GM21717 (cell line): ENCODE measurements around the gene POLDIP3.
"Not testable (repeated sequence)": the region's sequence is repeated elsewhere in the genome, so short reads cannot be mapped to it uniquely, and the experiment has no call there.

Source experiments
- ATAC-seq: cut with Tn5 transposase; IDR thresholded peaks from one replicate; pipeline ENCODE4 v1.9.1; 2021; ENCODE audit warnings: mild to moderate bottlenecking, moderate library complexity; ENCODE audit not compliant: unreplicated experiment

POLDIP3 gene

DNA sequence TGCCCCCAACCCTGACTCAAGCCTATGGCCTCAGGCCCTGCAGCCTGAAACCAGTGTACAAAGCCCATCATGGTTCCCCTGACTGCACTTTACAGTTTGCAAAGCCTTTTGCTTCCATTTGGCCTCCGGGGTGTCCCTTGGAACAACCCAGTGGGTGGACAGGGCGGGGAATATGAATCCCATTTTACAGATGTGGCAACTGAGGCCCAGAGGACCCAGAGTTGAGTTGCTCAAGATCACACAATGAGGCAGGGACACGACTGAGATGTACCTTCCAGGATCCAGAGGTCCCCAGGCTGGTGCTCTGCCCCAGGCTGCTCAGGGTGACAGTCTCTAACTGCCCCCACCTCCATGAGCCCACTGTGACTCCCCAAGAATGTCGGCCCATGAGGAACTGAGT is 5.4 kb upstream of the POLDIP3 start:
- no peak for ATAC-seq

DNA sequence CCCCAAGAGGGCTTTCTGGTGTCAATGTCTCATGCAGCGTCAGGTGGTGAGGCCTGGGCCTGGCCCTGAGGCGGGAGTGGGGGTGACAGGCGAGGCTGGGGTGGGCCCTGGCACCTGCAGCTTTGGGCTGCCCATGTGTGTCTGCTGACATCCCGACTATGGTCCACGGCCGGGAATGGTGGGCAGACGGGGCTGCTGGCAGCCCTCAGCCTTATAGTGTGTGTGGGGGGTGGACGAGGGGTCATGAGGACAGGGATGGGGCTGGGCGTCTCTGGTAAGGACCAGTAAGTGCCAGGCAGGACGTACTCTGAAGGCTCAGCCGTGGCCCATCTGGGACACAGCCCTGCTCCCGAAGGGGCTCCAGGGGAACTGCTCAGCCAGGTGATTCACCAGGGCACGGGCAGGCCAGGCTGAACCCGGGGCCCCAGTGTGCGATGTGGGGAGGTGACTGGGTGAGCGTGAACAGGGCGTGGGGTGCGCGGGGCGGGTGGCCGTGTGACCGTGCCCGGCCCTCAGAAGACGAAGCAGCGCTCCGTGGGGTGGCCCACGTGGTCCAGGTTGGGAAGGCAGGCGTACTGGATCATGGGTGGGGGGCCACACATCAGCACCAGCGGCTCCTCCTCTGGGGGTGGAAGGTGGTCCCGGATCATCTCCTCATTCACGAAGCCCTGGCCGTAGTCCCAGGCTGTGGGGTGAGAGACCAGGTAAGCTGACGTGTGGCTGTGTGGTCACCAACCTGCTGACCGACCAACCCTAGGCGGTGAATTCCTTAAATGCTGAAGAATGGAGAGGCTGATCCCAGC is 4.8 kb upstream of the POLDIP3 start:
- no peak for ATAC-seq

DNA sequence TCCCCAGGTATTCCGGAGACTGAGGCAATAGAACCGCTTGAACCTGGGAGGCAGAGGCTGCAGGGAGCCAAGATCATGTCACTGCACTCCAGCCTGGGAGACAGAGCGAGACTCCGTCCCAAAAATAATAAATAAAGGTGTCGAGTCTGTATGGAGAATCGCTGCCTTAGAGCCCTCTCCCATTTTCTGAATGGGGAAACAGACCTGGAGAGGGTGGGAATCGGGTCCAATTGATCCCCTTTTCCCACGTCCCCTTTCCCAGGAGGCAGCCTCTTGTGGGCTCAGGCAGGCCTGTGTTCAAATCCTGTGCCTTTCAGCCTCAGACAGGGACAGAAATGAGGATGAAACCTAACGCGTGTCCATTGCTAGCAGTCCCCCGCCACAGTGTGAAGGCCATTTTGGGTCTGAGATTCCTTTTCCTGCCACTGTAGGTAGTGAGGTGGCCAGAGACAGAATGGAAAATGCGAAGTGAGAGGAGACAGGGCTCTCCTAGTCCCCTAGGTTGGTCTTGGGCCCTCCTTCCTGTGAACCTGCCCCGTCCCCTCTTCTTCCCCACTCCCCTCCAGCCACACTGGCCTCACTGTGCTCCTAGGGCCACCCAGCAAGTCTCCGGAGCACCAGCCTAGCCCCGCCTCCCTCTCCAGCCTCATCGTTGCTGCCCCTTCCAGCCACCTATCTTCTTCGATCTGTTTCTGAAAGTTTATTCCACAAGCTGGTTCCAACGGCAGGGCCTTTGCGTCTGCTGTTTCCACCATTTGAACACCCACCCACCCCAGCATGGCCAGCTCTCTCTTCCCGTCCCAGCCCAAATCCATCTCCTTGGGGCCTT is 2.7 kb upstream of the POLDIP3 start:
- no peak for ATAC-seq

DNA sequence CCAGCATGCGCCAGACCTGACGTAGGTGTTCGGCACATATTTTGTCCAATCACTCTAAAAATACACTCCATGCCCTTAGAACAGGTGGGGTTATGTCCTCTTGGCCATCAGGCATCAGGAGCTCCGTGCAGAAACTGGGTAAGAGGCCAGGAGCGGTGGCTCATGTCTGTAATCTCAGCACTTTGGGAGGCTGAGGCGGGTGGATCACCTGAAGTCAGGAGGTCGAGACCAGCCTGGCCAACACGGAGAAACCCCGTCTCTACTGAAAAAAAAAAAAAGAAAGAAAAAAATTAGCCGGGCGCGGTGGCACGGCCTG is 1.1 kb upstream of the POLDIP3 start:
- not testable (repeated sequence) for ATAC-seq

DNA sequence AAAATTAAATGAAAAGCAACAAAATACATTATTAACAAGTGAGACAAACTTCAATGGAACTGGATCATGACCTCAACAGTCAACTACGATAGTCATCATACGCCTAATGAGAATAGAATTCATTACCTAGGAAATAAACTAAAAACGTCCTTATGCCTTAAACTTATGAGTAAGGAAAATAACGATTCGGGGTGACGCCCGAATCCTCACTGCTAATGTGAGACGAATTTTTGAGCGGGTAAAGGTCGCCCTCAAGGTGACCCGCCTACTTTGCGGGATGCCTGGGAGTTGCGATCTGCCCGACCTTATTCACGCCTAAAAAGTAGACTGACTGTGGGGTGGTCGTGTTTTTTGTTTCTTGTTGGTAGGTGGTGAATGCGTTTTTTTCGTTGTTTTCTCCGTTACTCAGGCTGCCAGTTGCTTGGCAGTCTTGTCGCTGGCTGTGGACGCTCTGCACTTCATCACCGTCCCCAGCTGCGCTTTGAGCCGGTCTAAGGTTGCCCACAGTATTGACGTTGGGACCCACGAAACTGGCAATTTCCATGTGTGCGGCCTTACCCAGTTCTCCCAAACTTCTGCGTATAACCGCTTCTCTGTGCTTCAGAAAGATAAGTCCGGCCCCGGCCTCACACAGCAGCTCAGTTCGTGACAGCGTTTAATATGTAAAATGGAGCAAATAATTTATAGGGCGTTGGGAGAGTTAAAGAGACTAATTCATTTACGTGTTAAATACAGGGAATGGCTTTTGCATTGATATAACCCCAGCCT is 593 bp upstream of the POLDIP3 start:
- ATAC-seq: peak; percentile 54

DNA sequence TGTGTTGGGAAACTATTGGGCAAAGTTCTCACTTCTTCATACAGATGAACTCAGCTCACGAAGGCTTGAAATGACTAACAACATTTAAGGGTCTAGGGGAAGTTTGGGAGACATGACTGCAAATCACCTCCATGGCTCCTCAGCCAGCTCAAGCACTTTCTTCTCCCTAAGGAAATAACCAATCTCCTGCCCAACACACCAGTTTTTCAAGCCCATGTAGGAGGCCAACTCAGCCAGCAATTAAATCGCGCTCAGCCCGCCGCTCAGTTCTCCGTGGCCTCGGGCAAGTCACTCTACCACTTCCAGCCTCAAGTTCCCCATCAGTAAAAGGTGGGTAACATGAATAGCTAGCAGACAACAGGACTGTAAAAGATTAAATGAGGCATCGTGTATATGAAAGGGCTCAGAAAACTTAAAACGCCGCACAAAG is 796 bp downstream of the POLDIP3 start:
- no peak for ATAC-seq

DNA sequence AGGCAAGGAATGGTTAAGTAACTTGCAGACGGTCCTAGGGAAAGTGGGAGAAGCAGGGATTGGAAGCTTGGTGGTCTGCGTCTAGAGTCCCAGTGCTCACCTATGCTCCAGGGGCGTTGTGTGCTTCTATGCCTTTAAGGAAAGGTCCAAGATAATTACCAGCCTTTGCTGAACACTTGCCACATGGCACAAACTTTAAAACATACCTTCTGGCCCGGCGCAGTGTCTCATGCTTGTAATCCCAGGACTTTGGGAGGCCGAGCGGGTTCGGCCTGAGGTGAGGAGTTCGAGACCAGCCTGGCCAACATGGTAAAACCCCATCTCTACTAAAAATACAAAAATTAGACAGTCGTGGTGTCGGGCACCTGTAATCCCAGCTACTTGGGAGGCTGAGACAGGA is 2.3 kb downstream of the POLDIP3 start:
- ATAC-seq: no peak

DNA sequence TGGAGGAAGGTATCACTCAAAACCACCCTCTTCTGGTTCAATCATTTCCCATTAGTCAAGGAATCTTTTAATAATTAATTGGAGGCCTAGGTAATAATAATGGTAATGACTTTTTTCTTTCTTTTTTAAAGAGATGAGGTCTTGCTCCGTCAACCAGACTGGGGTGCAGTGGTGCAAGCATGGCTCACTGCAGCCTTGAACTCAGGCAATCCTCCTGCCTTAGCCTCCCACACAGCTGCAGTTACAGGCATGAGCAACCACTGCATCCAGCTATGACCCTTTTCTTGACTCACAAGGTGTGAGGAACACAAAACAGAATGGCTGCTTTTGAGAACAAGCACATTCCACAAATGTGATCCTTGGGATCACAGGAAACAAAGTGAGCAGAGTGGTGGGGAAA is 3.6 kb downstream of the POLDIP3 start:
- ATAC-seq: no peak

DNA sequence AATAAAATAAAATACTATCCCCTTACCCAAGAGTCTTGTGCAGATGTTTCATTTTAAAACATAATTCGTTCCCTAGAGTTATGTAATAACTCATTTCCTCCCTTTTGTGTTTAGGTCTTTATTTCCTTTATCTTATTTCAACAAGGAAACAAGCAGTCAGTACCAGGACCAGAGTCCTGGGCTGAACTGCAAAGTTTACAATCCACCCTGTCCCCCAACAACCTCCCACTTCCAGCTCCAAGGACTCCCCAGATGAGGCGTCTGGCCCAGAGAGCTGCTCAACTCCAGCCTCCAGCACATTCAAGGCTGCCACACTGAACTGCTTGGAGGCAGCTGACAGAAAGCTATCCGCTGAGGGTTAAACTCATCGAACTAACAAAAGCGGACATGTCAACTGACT is 4.5 kb downstream of the POLDIP3 start:
- no peak for ATAC-seq

DNA sequence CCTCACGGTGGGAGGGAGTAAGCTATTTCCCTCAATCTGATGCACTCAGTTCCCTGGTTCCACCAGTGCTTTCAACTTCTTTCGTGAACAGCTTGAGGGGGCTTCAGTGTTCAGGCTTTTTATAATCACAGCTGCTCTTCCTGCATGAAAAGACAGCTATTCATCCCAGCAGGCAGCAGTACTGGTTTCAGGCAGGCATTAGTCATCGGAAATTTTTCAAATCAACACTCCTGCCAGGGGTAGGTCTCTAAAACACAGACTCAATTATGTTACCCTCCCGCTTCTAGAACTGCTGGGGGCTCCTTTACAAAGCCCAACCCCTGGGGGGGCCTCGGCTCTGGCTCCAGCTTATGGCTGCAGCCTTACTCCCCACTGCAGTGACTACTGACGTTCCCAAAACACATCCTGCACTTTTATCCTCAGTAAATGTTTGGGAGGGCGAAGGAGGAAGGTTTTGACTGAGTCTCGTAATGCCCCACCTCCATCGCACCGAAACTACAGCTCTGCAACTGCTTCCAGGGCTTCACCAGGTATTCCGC is 5.8 kb downstream of the POLDIP3 start:
- no peak for ATAC-seq

DNA sequence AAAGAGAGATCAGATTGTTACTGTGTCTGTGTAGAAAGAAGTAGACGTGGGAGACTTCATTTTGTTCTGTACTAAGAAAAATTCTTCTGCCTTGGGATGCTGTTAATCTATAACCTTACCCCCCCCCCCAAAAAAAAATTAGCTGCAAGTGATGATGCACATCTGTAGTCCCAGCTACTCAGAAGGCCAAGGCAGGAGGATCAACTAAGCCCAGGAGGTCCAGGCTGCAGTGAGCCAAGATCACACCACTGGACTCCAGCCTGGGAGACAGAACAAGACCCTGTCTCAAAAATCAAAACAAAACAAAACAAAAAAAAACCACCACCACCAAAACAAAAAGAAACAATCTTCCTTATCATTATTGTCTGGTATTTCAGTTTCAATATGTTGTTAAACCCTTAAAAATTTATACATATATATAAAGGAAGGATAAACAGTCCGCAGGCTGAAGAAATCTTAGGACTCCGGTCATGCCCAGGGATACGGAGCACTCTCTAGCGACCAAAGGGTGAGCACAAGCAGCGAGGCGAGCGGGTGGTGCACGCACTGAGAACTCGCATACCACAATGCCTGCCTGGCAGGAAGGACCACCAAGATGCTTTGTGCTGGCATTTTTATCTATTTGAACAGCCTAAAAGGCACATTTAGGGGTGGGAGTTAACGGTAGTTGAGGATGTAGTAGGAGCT is 6.4 kb downstream of the POLDIP3 start:
- no peak for ATAC-seq

DNA sequence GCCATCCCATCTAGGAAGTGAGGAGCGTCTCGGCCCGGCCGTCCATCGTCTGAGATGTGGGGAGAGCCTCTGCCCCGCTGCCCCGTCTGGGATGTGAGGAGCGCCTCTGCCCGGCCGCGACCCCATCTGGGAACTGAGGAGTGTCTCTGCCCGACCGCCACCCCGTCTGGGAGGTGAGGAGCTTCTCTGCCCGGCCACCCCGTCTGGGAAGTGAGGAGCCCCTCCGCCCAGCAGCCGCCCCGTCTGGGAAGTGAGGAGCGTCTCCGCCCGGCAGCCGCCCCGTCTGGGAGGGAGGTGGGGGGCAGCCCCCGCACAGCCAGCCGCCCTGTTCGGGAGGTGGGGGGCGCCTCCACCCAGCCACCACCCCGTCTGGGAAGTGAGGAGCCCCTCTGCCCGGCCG is 7.0 kb downstream of the POLDIP3 start:
- not testable (repeated sequence) for ATAC-seq

DNA sequence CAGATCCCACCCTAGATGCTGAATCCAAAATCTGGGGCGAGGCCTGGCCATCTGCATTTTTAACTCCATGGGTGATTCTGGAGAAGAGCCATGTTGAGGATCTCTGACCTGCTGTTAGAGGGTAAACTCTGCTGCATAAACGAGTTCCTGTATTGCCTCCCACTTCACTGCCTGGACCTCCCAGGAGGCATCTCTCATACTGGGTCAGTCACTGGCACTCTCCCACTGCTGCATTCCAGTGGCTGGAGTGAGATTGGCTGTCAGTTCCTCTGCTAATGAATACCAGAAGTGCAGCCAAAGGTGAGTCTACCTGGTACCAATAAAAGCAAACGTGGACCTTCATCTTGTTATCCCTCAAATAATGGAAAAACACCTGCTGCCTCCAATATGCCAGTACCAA is 10.3 kb downstream of the POLDIP3 start:
- no peak for ATAC-seq

DNA sequence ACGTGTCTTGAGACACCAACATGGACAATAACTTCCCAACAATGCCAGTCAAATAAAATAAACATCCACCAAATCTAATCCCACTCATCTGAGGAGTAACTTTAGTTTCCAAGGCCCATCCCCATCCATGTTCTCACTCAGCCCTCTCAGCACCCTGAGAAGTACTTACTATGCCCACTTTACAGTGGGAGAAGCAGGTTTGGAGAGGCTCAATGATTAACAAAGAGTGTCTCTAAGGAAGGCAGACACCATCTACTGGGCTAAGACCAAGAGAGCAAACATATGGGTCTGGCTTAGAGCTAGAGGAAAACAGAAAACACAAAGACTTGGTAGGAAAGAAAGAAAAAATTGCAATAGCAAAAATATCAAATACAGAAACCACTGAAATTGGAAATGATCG is 11.3 kb downstream of the POLDIP3 start:
- no peak for ATAC-seq

DNA sequence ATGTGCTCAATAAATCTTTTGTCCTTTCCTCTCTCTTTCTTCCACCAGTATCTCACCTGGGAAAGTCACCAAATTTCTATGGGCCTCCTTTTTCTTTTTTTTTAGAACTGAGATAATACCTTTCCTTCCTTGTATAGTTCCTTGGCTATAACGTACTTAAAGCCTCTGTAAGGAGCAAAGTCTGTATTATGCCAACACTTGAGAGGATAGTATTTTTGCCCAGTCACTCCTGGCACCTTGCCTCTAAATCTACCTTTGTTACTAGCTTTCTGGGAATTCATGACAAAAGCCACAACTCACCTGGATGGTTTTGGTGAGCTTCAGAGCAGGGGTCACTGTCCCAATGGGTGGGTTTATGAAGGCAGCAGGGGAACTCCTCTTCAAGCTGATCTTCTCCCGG is 12.2 kb downstream of the POLDIP3 start:
- no peak for ATAC-seq

DNA sequence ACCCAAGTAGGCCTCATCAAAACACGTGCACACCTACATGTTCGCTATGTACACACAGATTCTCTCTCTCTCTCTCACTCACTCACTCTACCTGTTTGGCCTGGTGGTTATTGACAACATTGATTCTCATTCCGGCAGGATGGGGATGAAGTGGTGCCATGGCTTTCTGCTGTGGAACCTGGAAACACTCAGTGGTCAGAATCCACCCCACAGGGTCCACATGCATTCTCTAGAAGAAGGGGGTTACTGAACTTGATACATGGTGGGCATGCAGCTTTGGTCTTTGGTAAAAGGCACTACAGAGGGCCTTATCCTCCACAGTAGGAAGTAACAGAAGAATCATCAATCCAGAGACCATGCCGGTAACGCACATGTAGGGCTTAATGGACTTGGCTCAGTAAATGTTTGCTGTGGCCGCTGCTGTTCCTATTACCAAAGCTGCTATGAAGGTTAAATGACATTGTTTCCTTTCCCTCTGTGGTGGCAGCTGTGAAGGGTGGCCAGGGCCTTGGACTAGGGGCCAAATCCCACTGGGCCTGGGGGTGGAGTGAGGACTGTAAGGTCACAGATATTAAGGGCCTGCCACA is 12.7 kb downstream of the POLDIP3 start:
- no peak for ATAC-seq

DNA sequence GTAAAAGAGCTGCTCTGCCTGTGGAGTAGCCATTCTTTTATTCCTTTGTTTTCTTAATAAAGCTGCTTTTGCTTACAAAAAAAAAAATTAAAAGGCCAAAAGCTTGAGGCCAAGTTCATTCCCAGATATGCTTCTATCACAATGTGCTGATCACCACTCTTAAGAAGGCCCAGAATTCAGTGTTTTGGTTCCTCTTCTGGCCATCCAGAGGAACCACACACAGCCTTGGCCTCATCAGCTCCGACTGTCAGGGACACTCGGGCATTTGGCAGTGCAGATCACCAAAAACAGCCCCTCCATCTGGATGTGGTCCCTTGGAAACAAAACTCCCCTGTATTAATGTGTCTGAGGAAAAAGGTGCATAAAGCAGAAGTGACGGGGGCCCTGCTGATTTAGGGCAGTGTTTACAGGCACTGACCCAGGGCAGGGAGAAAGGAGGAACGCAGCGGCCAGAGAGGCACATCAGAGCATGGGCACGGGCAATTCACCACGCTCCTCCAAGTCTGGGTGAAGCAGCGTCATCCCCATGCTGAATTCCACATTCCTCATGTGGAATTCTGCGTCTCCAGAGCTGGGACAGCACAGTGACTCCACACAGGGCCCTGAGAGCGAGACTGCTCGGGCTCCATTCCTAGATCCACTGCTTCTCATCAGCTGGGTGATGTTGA is 17.7 kb downstream of the POLDIP3 start:
- ATAC-seq: no peak

DNA sequence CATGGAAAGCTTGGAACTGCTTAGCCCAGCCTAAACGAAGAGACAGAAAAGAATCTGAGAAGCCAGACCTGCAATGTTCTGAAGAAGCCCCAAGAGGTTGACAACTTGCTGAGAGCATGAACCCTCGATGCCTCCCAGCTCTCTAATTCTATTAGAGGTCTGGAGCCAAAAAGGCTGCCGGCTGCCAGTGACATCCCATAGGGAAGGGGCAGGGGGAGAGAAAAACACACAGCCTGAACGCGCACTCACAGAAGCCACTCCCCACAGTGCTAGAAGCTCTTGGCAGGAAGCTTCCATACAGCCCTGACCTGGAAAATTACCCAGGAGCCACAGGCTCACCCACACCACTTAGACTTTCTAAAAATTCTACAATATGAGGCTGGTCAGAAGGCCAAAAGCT is 18.3 kb downstream of the POLDIP3 start:
- no peak for ATAC-seq

DNA sequence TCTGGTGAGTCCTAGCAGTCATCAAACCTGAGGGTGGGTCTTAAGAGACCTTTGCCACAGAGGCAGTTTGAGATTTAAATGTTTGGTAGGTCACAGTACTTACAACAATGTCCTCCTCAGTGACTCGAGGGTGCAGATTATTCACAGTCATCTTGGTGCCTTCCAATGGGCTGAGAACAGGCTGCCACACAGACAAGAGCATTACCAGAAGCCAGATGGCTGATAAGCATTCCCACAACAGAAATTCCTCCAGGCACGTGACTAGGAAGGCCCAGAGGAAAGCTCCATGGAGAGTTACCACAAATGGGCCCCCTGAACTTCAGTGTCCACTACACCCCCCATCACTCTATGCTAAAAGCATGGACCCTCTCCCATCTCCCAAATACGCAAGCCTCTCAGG is 19.2 kb downstream of the POLDIP3 start:
- ATAC-seq: no peak

DNA sequence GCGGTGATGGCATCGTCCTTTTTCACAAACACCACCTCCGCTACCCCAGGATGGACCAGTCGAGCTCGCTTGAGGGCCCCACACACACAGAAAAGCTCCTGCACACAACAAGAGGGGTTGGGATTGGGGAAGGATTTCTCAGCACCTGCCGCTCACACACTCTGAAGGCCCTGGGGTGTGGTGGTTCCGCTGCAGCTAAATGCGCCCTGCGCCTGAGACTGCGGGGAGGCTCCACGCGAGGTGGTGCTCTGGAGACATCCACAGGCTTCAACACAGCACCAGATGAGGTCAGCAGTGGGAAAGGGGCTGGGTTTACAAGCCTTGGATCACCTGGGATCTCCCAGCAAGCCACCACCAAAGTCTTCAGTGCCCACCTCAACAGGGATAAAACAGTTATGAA is 22.7 kb downstream of the POLDIP3 start:
- no peak for ATAC-seq
